HG03045 (cell line): ENCODE data around the gene DCPS.
"Not testable (repeated sequence)": the region's sequence is repeated elsewhere in the genome, so short reads cannot be mapped to it uniquely, and the experiment has no call there.

Source experiments
- ATAC-seq: cut with Tn5 transposase; IDR thresholded peaks from one replicate; pipeline ENCODE4 v1.9.1; 2021; ENCODE audit warnings: mild to moderate bottlenecking, moderate library complexity; ENCODE audit not compliant: unreplicated experiment

Gene DCPS

DNA sequence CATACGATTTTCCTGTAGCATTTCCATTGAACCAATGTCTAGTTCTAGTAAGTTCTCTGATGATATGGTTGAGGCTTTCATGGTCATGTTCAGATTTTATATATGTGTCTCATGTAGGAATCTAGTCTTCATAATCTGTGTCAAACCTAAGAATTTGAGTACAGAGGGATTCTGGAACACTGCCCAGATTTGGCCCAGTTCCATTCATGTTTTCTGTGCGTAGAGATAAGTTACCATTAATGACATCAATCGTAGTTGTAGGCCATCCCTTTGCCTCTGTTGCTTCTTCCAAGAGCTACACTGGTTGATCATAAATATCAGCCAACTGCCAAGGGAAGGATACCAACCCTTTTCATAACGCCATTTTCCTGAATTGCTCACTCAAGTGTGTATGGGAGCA is 74.9 kb downstream of the DCPS start:
- no peak for ATAC-seq

DNA sequence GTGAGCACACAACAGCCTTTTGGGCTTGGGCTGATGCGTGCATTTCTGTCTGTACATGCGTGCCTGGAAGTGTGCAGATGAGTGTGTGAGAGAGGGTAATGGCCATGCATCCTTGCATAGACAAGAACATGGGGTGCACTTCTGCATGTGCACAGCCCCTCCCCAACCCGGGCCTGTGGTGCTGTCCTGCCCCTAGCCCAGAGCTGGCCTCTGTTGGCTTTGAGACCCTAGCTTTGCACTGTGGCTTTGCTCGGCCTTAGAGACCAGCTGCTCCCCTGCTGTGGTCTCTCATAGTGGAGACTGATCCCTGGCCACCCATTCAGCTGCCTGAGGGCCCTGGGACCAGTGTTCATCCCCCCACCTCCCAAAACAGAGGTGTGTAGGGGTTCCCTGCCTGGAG is 77.0 kb downstream of the DCPS start:
- ATAC-seq: no peak

DNA sequence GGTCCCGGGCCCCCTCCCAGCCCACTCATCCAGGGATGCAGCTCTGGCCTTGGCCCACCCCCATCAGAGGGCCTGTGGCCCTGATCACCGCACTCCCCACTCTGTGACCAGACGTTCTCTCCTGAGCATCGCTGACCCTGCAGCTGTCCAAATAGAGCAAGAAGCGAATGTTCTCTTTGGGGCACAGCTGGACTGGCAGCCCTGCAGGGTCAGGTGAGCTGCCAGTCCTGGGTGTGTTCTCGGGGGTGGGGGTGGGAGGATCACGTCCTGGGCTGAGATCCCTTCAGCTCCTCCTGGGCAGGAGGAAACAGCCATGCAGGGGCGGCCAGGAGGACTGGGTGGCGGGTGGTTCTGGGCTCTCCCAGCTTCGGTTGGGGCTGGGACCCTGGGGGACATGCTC is 78.1 kb downstream of the DCPS start:
- ATAC-seq: not testable (repeated sequence)

DNA sequence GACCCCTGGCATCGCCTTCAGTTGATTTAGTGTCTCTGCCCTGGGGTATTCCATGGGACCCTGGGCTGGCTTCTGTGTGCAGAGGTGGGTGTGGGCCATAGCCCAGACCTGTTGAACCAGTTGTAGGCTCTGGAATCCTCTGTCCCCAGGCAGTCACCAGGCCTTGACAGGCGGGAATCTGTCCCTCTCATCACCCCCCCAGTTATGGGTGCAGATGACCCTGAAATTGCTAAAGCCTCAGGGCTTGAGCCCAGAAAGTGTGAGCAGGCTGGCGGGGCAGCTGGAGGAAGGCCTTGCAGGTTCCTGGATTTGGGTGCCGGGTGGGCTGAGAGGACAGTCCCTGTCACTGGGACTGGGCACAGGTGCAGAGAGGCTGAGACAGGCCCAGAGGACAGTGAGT is 78.8 kb downstream of the DCPS start:
- ATAC-seq: not testable (repeated sequence)

DNA sequence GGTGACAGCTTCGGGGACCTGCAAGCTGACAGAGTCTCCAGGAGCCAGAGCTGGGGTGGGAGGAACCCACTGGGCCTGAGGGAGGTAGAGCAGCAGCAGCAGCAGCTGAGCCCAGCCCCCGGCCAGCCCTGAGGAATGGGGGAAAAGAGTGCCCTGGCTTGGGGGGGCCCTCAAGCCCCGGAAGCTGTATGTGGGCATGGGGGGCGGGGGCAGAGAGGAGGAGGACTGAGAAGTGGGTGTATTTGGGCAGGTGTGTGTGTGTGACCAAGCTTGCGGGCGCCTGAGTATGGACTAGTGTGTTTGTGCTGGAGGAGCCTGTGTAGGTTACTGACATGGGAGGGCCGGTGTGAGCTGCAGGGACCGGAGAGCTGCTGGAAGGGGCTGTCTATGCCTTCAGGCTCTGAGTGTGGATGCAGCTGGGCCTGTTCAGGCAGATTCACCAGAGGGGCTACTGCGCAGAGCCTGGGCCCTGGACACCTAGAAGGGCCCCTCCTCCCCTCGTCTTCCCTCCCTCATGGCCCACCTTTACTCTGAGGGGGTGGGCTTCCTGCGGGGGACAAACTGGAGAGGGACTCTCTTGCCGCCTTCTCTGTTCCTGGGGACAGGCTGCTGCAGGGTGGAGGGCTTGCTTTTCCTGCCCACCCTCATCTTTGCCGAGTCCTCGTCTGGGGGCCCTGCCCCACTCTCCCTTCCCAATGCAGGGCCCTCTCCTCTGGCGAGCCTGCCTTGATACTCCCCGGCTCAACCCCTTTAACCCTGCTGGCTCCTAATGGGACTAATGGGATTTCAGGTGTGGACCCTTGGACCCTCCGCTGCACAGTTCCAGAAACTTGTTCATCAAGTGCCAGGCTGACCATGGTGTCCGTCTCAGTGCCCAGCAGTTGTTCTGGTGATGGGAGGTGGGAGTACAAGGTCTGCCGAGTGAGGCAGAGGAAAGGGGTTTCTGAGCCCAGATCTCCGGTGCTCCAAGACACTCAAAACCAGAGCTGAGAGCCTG is 79.8 kb downstream of the DCPS start:
- ATAC-seq: no peak

DNA sequence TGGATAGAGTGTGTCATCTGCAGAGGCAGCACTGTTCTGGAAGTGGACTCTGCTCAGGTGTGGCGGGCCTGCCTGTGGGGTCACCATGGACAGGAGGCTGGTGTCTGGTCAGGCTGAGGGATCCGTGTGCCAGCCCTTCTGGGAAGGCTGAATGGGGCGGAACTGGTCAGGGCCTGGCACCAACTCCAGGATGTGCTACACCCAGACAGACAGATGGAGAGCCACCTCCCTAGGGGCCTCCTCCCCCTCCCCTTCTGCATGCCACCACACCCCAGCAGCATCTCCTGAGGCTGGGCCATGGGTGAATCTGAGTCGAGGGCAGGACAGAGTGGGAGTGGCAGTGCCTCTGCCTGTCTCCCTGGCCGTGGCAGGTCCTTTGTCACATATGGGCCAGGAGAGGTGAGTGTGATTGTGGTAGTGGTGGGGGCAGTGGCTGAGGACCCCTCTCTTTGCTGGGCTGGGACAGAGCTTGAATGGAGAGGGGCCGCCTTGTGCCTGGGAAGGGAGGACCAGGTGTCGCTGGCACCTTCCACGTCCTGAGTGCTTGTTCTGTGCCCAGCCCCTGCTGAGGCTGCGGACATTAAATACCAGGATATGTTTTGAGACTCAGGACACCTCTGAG is 80.7 kb downstream of the DCPS start:
- ATAC-seq: no peak

DNA sequence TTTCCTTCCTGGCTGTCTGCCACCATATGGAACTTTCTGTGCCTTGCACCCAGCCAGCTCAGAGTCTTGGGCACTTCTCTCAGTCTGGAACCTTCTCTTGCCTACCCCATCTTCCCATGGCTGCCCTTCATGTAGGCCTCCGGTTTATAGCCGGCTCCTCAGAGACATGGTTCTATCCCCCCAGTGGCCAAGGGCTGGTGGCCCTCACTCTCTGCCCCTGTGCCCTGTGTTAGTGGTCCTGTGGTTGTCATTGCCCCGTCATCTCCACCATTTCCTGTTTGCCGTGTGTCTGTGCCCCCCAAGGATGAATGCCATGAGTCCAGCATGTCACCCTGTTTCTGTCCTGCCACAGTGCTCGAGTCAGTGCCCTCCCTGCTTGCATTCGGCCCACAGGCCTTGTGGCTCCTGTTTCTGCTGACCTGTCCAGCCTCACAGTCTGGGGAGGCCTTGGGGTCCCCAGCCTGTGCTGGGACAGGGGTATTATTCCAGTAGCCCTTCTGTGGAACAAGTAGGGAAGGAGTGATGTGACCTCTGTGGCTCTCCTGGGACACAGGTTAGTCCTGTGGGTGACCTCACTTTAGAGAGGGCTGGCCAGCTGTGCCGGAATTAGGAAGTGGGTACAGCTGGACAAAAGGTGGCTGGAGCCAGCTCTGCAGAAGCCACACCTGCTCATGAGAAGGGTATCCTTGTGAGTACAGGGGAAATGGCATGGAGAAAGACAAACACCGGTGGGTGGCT is 82.3 kb downstream of the DCPS start:
- no peak for ATAC-seq

DNA sequence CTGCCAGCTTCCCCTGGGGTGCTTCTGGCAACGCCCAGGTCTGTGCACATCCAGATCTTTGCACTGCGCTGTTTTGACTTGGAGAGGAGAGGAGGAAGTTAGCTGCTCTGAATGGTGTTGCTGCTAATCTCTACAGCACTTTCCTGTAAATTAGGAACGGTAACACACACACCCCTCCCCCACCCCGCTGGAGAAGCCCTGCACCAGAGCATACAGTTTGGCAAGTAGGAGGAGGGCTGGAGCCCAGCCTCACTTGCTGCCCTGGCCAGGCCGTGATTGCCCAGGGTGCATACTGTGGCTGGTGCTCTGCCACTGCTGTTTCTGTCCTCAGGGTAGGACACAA is 82.8 kb downstream of the DCPS start:
- ATAC-seq: not testable (repeated sequence)

DNA sequence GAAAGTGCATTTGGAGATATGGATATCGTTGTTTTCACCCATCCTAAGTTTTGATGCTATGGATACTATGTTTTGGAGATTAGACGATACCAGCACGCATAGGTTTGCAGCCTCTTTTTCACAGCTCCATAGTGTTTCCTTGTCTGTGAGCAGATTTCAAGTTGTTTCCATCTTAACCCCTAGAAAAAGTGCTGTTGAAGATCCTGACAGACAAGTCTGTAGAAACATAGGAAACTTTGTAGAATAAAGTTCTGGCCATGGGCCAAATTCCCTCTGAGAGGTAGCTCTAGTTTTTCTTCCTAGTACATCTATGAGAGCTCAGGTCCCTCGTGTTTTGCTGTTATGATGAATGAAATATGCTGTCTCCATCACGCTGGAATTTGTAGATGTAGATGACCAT is 84.0 kb downstream of the DCPS start:
- ATAC-seq: no peak

DNA sequence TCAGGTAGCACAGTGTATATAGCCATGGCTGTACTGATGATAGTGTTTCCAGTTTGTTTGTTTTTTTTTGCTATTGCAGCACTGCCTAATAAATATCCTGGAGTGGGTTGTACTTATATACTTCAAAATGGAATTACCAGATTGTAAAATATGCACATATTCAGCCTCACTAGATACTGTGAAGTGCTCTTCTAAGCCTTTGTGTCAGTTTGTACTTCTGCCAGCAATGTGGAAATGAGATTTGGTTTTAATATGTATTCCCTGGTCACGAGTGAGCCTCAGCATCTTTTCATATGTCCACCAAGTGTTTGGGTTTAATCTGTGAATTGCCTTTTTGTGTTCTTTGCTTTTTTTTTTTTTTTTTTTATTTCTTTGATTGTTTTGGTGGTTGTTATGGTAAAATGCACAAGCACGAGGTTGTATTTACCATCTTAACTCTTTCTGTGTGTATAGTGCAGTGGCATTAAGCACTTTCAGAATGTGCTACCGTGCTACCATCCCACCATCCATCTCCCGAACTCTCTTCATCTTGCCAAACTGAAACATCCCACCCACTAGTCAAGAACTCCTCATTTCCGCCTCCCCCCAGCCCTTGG is 86.5 kb downstream of the DCPS start:
- no peak for ATAC-seq

DNA sequence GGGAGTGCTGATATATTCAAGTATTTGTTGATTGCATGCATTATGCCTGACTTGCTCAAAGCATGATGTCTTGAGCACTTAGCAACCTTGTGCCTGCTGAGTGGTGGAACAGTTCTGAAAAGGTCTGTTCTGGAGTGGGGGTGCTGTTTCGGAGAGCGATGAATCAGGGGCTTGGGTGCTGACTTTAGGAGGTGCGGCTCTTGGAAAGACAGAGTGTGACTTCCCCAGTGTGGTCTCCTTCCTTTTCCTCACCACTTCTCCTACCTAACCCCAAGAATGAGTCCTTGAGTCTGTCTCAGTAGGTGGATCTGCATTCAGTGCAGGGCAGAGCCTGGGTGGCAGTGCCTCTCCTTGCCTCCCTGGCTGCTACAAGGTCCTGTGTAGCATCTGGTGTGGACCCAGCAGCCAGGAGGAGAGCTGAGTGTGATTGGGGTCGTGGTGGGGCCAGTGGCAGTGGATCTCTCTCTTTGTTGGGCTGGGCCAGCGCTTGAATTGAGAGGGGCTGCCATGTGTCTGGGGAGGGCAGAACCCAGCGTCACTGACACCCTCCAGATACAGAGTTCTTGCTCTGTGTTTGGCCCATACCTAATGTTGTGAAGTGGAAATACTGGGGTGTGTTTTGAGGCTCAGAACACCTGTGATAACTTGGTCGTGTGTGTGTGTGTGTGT is 87.6 kb downstream of the DCPS start:
- ATAC-seq: no peak

DNA sequence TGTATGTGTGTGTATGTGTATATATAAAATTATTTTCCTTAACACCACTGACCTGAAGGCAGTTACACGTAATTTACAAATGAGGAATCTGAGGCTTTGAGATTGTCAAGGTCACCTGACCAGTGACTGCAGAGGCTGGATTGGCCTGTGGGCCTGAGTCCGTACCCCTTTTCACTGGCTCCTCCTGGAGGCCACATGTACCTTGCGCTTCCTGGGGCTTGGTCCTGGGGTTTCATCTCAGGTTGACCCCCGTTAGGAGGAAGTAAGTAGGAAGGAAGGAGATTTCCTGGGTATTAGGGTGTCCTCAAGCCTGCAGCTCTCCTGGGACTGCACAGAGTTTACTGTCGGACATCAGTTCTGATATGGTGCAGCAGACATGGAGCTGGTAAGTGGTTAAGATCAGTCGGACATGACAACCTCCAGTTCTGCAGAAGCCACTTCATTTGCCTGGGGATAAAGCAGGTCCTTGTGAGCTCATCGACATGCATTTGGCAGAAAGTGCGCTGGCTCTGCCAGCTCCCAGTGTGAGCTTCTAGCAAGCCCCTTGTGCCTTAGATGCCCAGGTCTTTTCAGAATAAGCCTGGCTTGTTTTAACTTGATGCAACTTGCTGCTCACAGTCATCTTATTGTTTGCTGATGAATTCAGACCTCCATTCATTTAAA is 88.2 kb downstream of the DCPS start:
- no peak for ATAC-seq

DNA sequence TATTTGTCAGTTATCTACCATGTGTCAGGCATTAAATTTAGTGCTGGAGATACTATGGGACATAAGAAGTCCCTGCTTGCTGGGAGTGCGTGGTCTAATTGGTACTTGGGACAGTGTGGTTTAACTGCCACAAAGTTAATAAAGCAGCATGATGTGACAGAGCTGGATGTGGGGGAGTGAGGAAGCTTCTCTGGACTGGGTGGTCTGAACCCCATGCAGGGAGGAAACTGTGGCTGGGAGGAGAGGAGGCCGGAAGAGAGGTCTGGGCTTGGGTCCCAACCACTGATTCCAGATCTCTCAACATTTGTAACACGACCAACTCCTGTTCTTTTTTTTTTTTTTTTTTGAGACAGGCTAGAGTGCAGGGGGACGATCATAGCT is 88.8 kb downstream of the DCPS start:
- ATAC-seq: no peak

DNA sequence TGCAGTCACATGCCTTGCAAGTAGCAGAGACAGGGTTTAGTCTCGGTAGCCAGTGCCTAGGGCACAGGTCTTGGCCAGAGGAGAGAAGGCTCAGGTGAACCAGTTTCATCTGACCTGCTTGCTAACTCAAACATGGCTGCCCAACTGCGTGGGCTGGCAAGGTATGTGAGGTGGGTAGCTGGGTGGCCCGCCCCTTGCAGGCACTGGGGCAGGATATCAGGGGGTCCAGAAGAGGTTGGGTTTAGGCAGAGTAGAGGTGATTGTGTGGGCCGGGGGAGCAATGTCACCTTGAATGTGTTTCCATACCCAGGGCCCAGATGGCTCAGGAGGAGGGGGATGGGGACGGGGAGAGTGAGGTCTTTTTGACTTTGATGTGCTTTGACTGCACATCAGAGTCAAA is 89.3 kb downstream of the DCPS start:
- ATAC-seq: no peak

DNA sequence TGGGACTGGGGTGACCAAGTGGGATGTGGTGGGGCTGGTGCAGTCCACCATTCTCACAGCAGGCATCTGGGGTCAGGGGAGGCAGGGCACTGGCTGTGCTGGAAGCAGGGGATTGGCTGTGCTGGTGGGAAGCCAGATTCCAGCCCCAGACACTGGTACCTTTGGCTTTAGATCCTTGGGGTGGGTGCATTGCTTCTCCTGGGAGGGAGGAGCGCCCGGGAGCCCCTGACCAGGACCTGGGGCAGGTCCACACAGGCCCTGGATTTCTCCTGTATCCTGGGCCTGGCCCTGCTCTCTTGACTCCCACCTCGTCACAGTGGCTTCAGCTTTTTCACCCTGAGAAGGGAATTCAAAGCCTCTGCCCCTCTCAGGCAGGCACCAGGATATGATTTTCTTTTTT is 90.2 kb downstream of the DCPS start:
- no peak for ATAC-seq

DNA sequence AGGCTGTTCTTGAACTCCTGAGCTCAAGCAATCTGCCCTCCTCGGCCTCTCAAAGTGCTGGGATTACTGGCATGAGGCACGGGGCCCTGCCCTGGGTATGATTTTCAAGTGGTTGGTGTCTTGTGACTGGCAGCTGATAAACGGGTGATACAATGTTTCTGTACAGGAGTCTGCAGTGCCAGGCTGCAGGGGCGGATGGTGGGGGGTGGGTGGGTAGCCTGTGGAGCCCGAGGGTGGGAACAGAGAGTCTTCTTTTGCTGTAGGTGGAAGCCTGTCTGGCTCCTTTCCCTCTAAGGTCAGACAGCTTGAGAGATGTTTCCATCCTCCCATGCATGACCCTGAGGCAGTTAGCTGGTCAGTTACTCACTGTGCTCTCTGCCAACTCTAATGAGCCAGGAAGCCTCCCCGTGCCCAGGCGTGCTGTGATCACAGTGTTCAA is 90.8 kb downstream of the DCPS start:
- ATAC-seq: not testable (repeated sequence)
